ENCODE data around the gene FRMD4A.

- TF ChIP-seq TAF1 (IDR thresholded peaks at IDR 0.05; ENCODE audit: borderline replicate concordance, low read depth, low read length) = no peak
- TF ChIP-seq, protein P1, sequence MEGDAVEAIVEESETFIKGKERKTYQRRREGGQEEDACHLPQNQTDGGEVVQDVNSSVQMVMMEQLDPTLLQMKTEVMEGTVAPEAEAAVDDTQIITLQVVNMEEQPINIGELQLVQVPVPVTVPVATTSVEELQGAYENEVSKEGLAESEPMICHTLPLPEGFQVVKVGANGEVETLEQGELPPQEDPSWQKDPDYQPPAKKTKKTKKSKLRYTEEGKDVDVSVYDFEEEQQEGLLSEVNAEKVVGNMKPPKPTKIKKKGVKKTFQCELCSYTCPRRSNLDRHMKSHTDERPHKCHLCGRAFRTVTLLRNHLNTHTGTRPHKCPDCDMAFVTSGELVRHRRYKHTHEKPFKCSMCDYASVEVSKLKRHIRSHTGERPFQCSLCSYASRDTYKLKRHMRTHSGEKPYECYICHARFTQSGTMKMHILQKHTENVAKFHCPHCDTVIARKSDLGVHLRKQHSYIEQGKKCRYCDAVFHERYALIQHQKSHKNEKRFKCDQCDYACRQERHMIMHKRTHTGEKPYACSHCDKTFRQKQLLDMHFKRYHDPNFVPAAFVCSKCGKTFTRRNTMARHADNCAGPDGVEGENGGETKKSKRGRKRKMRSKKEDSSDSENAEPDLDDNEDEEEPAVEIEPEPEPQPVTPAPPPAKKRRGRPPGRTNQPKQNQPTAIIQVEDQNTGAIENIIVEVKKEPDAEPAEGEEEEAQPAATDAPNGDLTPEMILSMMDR (IDR thresholded peaks at IDR 0.05) = no peak
- TF ChIP-seq NRF1 (IDR thresholded peaks at IDR 0.05; ENCODE audit: low read depth, low read length) = no peak
- TF ChIP-seq, protein P2, sequence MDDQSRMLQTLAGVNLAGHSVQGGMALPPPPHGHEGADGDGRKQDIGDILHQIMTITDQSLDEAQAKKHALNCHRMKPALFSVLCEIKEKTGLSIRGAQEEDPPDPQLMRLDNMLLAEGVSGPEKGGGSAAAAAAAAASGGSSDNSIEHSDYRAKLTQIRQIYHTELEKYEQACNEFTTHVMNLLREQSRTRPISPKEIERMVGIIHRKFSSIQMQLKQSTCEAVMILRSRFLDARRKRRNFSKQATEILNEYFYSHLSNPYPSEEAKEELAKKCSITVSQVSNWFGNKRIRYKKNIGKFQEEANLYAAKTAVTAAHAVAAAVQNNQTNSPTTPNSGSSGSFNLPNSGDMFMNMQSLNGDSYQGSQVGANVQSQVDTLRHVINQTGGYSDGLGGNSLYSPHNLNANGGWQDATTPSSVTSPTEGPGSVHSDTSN (IDR thresholded peaks at IDR 0.05) = no peak
- TF ChIP-seq RFX5 (IDR thresholded peaks at IDR 0.05; ENCODE audit: low read length) = no peak
- TF ChIP-seq POLR2AphosphoS5 (IDR thresholded peaks at IDR 0.05; ENCODE audit: low read depth, low read length) = no peak
- TF ChIP-seq TCF12 (IDR thresholded peaks at IDR 0.05) = no peak
- TF ChIP-seq EZH2phosphoT487 (IDR thresholded peaks at IDR 0.05; ENCODE audit: borderline replicate concordance, low read depth) = no peak
- TF ChIP-seq JUND (IDR thresholded peaks at IDR 0.05) = no peak
- no peak for TF ChIP-seq RAD21 (IDR thresholded peaks at IDR 0.05; ENCODE audit: low read length)
- no peak for TF ChIP-seq FOXJ3 (CRISPR knock-in tag; IDR thresholded peaks at IDR 0.05)
- no peak for TF ChIP-seq FOXM1 (IDR thresholded peaks at IDR 0.05; ENCODE audit: low read depth)
- no peak for TF ChIP-seq EP300 (IDR thresholded peaks at IDR 0.05; ENCODE audit: borderline replicate concordance in 1 of 2, low read depth in 1 of 2, low read length in 1 of 2)
These were observed 607.7 kb downstream of the FRMD4A start for GRCh38 chr10:13722747-13723653.
